CD4-positive, alpha-beta T cell (primary cell): ENCODE data around the gene PSENEN. TPM values are rescaled to one million over a fixed set of nuclear protein-coding genes. Genes with fewer than 3 reads are reported as not detected.

Experiments used
- ATAC-seq: fragments of 200-7000 bp; cut with Tn5 transposase; one replicate; pipeline ENCODE4 v1.10.0; 2022; ENCODE audit warnings: mild to moderate bottlenecking; ENCODE audit not compliant: poor library complexity
- CTCF ChIA-PET: fragments of 350-600 bp; sonication (Branson Sonifier 250); formaldehyde crosslinking; loops from one replicate; lab custom pipeline; 2021; ENCODE audit warnings: antibody characterized with exemption, inconsistent platforms; lab: Charles Lee
- POLR2A ChIA-PET: fragments of 350-600 bp; sonication (Branson Sonifier 250); formaldehyde crosslinking; loops from one replicate; lab custom pipeline; 2021; ENCODE audit warnings: antibody characterized with exemption, inconsistent platforms; lab: Charles Lee
- DNase-seq, 14 experiments: peaks; one replicate each; pipeline ENCODE4 v3.0.0-alpha.2; 2013 to 2020; ENCODE audit warnings: mixed read lengths in 2 of 14
- H3K27ac ChIP-seq, 2 donors: one replicate each; pipeline versions ENCODE4 v1.5.1 to v1.7.0; 2013; ENCODE audit warnings: low read length in 2 of 2, low read depth in 1 of 2, mild to moderate bottlenecking in 1 of 2
- H3K27me3 ChIP-seq, 2 experiments: 1 replicate in 1 of 2; 2 replicates in 1 of 2; pipeline versions ENCODE4 v1.6.1 to v1.7.0; 2013; ENCODE audit warnings: low read length in 2 of 2, control low read depth in 1 of 2, mild to moderate bottlenecking in 1 of 2, moderate library complexity in 1 of 2; ENCODE audit not compliant: insufficient read depth in 2 of 2, control insufficient read depth in 1 of 2
- H3K36me3 ChIP-seq: one replicate; pipeline ENCODE4 v1.6.1; 2013; ENCODE audit warnings: low read length, control low read depth; ENCODE audit not compliant: insufficient read depth
- H3K4me1 ChIP-seq: one replicate; pipeline ENCODE4 v1.6.1; 2013; ENCODE audit warnings: low read length, control low read depth; ENCODE audit not compliant: insufficient read depth
- H3K4me3 ChIP-seq: one replicate; pipeline ENCODE4 v1.5.1; 2013; ENCODE audit warnings: mild to moderate bottlenecking, low read length, moderate library complexity
- H3K9me3 ChIP-seq, 2 experiments: 1 replicate in 1 of 2; 2 replicates in 1 of 2; pipeline versions ENCODE4 v1.6.1 to v1.7.0; 2013; ENCODE audit warnings: low read length in 2 of 2, mild to moderate bottlenecking in 2 of 2, control low read depth in 1 of 2, moderate library complexity in 1 of 2; ENCODE audit not compliant: control insufficient read depth in 1 of 2, insufficient read depth in 1 of 2
- H3K27ac Mint-ChIP-seq: one replicate; pipeline ENCODE4 v1.8.0; 2020; ENCODE audit warnings: mixed read lengths
- H3K27me3 Mint-ChIP-seq: one replicate; pipeline ENCODE4 v1.8.0; 2021; ENCODE audit warnings: mixed read lengths
- H3K36me3 Mint-ChIP-seq: one replicate; pipeline ENCODE4 v1.8.0; 2021; ENCODE audit warnings: low read depth, mixed read lengths
- H3K4me1 Mint-ChIP-seq: one replicate; pipeline ENCODE4 v1.8.0; 2021; ENCODE audit warnings: low read depth, mixed read lengths
- H3K4me3 Mint-ChIP-seq: one replicate; pipeline ENCODE4 v1.8.0; 2020; ENCODE audit warnings: mild to moderate bottlenecking, mixed read lengths
- H3K9me3 Mint-ChIP-seq: one replicate; pipeline ENCODE4 v1.8.0; 2020; ENCODE audit warnings: mixed read lengths
- intact Hi-C, 2 experiments: fragments of 100-400 bp; cut with DNase I in 1 of 2; cut with micrococcal nuclease in 1 of 2; formaldehyde crosslinking; loops; one replicate each; pipeline versions ENCODE4 v1.15.1 to v1.9.0; 2023 to 2025; cut with DNase I, micrococcal nuclease
- total RNA-seq, 174 experiments: library from RNA in 2 of 174; stranded (reverse) in 2 of 174; gene quantifications; one replicate each; pipeline ENCODE4 v1.2.3 and lab custom pipeline; 2021 to 2026
- TF ChIP-seq, protein P1 (sequence below): fragments of 200-600 bp; IDR thresholded peaks from one replicate; pipeline ENCODE4 v1.8.0; 2022; ENCODE audit warnings: antibody characterized with exemption, mild to moderate bottlenecking

The PSENEN gene
- total RNA-seq, 2 experiments from 2014 or later, result 7.3 to 9.4 TPM

DNA sequence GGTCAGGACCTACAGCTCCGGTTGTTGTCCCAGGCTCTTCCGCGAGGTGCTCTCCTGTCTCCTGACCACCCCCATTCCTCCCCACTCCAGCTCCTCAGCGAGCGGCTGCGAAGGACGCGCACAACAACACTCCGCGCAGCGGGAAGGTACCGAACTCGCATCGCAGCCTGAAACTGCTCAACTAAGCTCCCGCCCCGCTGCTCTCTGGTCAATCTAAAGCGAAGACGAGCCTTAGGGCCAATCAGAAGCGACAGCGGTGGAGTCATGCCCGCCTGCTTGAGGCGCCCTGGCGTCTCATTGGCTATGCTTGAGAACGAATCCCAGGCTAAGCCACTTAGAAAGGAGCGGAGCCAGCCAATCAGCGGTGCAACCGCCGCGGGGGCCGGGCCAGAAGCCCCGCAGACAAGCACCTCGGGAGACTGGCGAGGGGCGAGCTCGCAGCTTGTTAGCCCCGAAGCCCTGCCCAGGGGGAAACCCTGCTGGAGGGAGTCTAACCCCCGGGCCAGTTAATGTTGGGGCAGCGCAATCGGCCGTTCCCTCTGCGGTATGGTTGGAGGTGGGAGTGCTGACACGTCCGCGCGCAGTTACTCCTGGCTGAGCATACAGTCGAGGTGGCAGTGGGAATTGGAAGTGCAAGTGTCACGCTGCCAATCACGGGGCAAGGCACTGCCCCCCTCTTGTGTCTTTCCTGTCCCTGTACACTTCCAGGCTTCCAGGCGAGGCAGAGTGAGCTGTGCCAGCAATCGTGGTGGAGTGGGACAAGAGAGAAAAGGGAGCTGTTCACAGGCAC lies 43.0 kb upstream of the PSENEN start:
- TF ChIP-seq, protein P1, sequence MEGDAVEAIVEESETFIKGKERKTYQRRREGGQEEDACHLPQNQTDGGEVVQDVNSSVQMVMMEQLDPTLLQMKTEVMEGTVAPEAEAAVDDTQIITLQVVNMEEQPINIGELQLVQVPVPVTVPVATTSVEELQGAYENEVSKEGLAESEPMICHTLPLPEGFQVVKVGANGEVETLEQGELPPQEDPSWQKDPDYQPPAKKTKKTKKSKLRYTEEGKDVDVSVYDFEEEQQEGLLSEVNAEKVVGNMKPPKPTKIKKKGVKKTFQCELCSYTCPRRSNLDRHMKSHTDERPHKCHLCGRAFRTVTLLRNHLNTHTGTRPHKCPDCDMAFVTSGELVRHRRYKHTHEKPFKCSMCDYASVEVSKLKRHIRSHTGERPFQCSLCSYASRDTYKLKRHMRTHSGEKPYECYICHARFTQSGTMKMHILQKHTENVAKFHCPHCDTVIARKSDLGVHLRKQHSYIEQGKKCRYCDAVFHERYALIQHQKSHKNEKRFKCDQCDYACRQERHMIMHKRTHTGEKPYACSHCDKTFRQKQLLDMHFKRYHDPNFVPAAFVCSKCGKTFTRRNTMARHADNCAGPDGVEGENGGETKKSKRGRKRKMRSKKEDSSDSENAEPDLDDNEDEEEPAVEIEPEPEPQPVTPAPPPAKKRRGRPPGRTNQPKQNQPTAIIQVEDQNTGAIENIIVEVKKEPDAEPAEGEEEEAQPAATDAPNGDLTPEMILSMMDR, result no peak
- ATAC-seq (peak; percentile 99), DNase-seq (peak; percentile 83 to 97 (median 89))
- no peaks in the 10 kb centered on the region for H3K9me3 Mint-ChIP-seq
- Histone ChIP-seq H3K27ac (no peak overlapping the region), H3K4me3 (peak overlapping the region; percentile 83), H3K9me3 (no peaks in the 10 kb centered on the region), H3K27me3 (no peaks in the 10 kb centered on the region), H3K36me3 (no peaks in the 10 kb centered on the region), H3K4me1 (peaks cover 19% of the 10 kb centered on the region)
- peaks cover 7% of the 10 kb centered on the region for H3K4me1 Mint-ChIP-seq
- ChIA-PET CTCF (interaction anchor here (0.7 to 1.8 kb wide), 3 partner anchors 8 to 34 kb away, joined by 3 to 4 read pairs (median 3); no protein-coding TSS in a partner anchor), POLR2A (interaction anchor here (0.7 to 3.3 kb wide), 18 partner anchors 9 to 430 kb away, joined by 3 to 63 read pairs (median 7); partner anchors contain the start of genes ALKBH6, COX6B1, HAUS5 and HSPB6)
- peak overlapping the region; percentile 70 for H3K27ac Mint-ChIP-seq
- peak overlapping the region; percentile 94 for H3K4me3 Mint-ChIP-seq
- no peaks in the 10 kb centered on the region for H3K27me3 Mint-ChIP-seq
- intact Hi-C loops, result loop anchor here (1.0 to 5.0 kb wide), 5 partner anchors 9 to 55 kb away; partner anchors contain the start of genes COX6B1 (in 1 of the 2), LIN37 (in 1 of the 2), PSENEN (in 1 of the 2) and U2AF1L4 (in 1 of the 2)
- no peaks in the 10 kb centered on the region for H3K36me3 Mint-ChIP-seq

GRCh38 chr19:35703343-35703742 lies 42.1 kb upstream of the PSENEN start:
- CTCF ChIA-PET, result interaction anchor here (0.7 kb wide), 1 partner anchor 9 kb away, joined by 3 read pairs; no protein-coding TSS in a partner anchor
- Mint-ChIP-seq H3K27me3 (no peaks in the 10 kb centered on the region), H3K36me3 (no peaks in the 10 kb centered on the region), H3K27ac (no peak overlapping the region), H3K9me3 (no peaks in the 10 kb centered on the region), H3K4me3 (no peak overlapping the region), H3K4me1 (peaks cover 7% of the 10 kb centered on the region)
- Histone ChIP-seq H3K36me3 (no peaks in the 10 kb centered on the region), H3K27me3 (no peaks in the 10 kb centered on the region), H3K27ac (no peak overlapping the region), H3K4me3 (no peak overlapping the region), H3K4me1 (peaks cover 19% of the 10 kb centered on the region), H3K9me3 (no peaks in the 10 kb centered on the region)
- no peak for DNase-seq
- POLR2A ChIA-PET, result interaction anchor here (0.8 to 3.3 kb wide), 8 partner anchors 10 to 431 kb away, joined by 3 to 63 read pairs (median 12); partner anchors contain the start of genes COX6B1, KMT2B, LIN37 and PSENEN
- intact Hi-C loops, result loop anchor here (5.0 kb wide), 2 partner anchors 44 to 56 kb away; partner anchors contain the start of genes COX6B1 (in 1 of the 2), LIN37 (in 1 of the 2), PSENEN (in 1 of the 2) and U2AF1L4 (in 1 of the 2)
- TF ChIP-seq, protein P1, result no peak
- ATAC-seq, result no peak

DNA sequence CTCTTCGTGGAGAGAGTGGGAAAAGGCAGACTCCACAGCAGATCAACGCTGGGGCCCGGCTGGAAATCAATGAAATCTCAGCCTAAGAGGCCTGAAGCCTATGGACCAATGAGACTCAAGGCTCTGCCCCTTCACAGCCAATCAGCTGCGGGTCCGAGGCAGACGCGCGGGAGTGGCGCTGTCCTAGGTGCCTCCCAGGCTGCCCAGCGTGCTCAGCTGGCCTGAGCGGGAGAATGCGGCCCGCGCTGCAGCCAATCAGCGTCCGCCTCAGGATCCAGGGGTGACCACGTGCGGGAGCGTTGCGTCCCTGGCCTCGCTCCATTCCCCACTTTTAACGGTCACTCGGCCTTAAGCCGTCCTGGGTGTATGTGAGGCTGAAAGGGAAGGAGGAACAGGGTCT lies 41.2 kb upstream of the PSENEN start, which contains the start of gene ZBTB32:
ZBTB32 (plus strand) TSS at position 341 of the 400 bp plus-strand sequence. CDS start 10,069 bp downstream, outside the sequence.
- Histone ChIP-seq H3K4me3 (no peak within 1 kb of the TSS), H3K27me3 (no peaks in the 10 kb centered on the region), H3K36me3 (no peaks in the 10 kb centered on the region), H3K27ac (no peak within 1 kb of the TSS), H3K4me1 (peaks cover 19% of the 10 kb centered on the region), H3K9me3 (no peaks in the 10 kb centered on the region)
- Mint-ChIP-seq H3K9me3 (no peaks in the 10 kb centered on the region), H3K36me3 (no peaks in the 10 kb centered on the region), H3K27ac (no peak within 1 kb of the TSS), H3K27me3 (no peaks in the 10 kb centered on the region), H3K4me1 (peaks cover 7% of the 10 kb centered on the region), H3K4me3 (no peak within 1 kb of the TSS)
- DNase-seq, result no peak
- ChIA-PET POLR2A (interaction anchor here (2.5 kb wide), 1 partner anchor 60 kb away, joined by 8 read pairs; no protein-coding TSS in a partner anchor), CTCF (no interaction called here)
- TF ChIP-seq, protein P1, result no peak
- intact Hi-C loops, result loop anchor here (5.0 kb wide), 2 partner anchors 43 to 57 kb away; partner anchors contain the start of genes COX6B1 (in 1 of the 2), LIN37 (in 1 of the 2), PSENEN (in 1 of the 2) and U2AF1L4 (in 1 of the 2)
- no peak for ATAC-seq
